Loucy (cell line): ENCODE data around the gene DOCK8.

ENCODE experiments used
- H2AFZ ChIP-seq: fragments of 200-600 bp; sonication (generic); 2 replicates; pipeline ENCODE4 v1.6.0; 2016; ENCODE audit warnings: antibody characterized with exemption, mild to moderate bottlenecking, low read length, moderate library complexity
- H3F3A ChIP-seq: fragments of 200-600 bp; 2 replicates; pipeline ENCODE4 v1.6.0; 2016; ENCODE audit warnings: antibody characterized with exemption, low read depth, mild to moderate bottlenecking
- H3K27me3 ChIP-seq: fragments of 200-600 bp; sonication (generic); 2 replicates; pipeline ENCODE4 v1.6.1; 2014; ENCODE audit warnings: low read length, mild to moderate bottlenecking; ENCODE audit not compliant: insufficient read depth, poor library complexity, severe bottlenecking
- H3K36me3 ChIP-seq: fragments of 200-600 bp; sonication (generic); 2 replicates; pipeline ENCODE4 v1.6.1; 2016; ENCODE audit warnings: low read length; ENCODE audit not compliant: insufficient read depth
- H3K4me1 ChIP-seq: fragments of 200-600 bp; sonication (generic); 2 replicates; pipeline ENCODE4 v1.5.1; 2014; ENCODE audit warnings: low read length, mild to moderate bottlenecking; ENCODE audit not compliant: insufficient read depth, poor library complexity, severe bottlenecking
- H3K4me2 ChIP-seq: fragments of 200-600 bp; sonication (generic); 2 replicates; pipeline ENCODE4 v1.6.0; 2014; ENCODE audit warnings: antibody characterized with exemption, low read length, low read depth, mild to moderate bottlenecking; ENCODE audit not compliant: poor library complexity, severe bottlenecking
- H3K4me3 ChIP-seq: fragments of 200-600 bp; sonication (generic); 2 replicates; pipeline ENCODE4 v1.5.1; 2014; ENCODE audit warnings: low read length, mild to moderate bottlenecking, mixed read lengths; ENCODE audit not compliant: poor library complexity, severe bottlenecking
- H3K79me2 ChIP-seq: fragments of 200-600 bp; sonication (generic); 2 replicates; pipeline ENCODE4 v1.6.1; 2014; ENCODE audit warnings: low read length; ENCODE audit not compliant: insufficient read depth
- H3K9ac ChIP-seq: fragments of 200-600 bp; sonication (generic); 2 replicates; pipeline ENCODE4 v1.6.0; 2014; ENCODE audit warnings: mild to moderate bottlenecking, low read depth, low read length, moderate library complexity; ENCODE audit not compliant: poor library complexity, severe bottlenecking
- H3K9me2 ChIP-seq: fragments of 200-600 bp; sonication (generic); replicated peaks from 2 replicates; pipeline ENCODE4 v1.6.1; 2016; ENCODE audit warnings: low read depth, low read length, mixed read lengths
- H3K9me3 ChIP-seq: fragments of 200-600 bp; sonication (generic); 2 replicates; pipeline ENCODE4 v1.6.1; 2014; ENCODE audit warnings: mild to moderate bottlenecking, antibody characterized with exemption, low read length, low read depth; ENCODE audit not compliant: insufficient read depth
- H4K20me1 ChIP-seq: fragments of 200-600 bp; sonication (generic); 2 replicates; pipeline ENCODE4 v1.6.0; 2014; ENCODE audit warnings: antibody characterized with exemption, low read length, mild to moderate bottlenecking; ENCODE audit not compliant: insufficient read depth, poor library complexity, severe bottlenecking
- CTCF ChIP-seq: fragments of 200-600 bp; sonication (generic); conservative IDR thresholded peaks from 2 replicates; pipeline ENCODE4 v1.5.1; 2014; ENCODE audit warnings: mild to moderate bottlenecking, antibody characterized with exemption, low read length
- EZH2phosphoT487 ChIP-seq: fragments of 200-600 bp; IDR thresholded peaks from 2 replicates; pipeline ENCODE4 v1.6.1; 2018; ENCODE audit warnings: antibody characterized with exemption, mild to moderate bottlenecking, moderate library complexity, borderline replicate concordance

DOCK8 gene

GRCh38 chr9:511861-512260 lies 297.2 kb downstream of the DOCK8 start:
- no peak for TF ChIP-seq EZH2phosphoT487
- TF ChIP-seq CTCF, result no peak
- Histone ChIP-seq H3K9me3 (peaks cover 6% of the 10 kb centered on the region; the same call in 1 of the 2 replicates), H3K9me2 (no peaks in the 10 kb centered on the region), H3K4me2 (no peak overlapping the region), H2AFZ (no peak overlapping the region), H4K20me1 (no peaks in the 10 kb centered on the region), H3K9ac (no peak overlapping the region), H3F3A (no peaks in the 10 kb centered on the region), H3K4me1 (no peaks in the 10 kb centered on the region), H3K4me3 (no peak overlapping the region), H3K79me2 (no peaks in the 10 kb centered on the region), H3K36me3 (no peaks in the 10 kb centered on the region), H3K27me3 (no peaks in the 10 kb centered on the region)

GRCh38 chr9:512555-513272 lies 298.0 kb downstream of the DOCK8 start:
- no peaks in the 10 kb centered on the region for H3F3A ChIP-seq
- no peak overlapping the region for H3K4me3 ChIP-seq
- no peak overlapping the region for H2AFZ ChIP-seq
- H3K36me3 ChIP-seq, result no peaks in the 10 kb centered on the region
- no peak overlapping the region for H3K4me2 ChIP-seq
- H3K9me2 ChIP-seq, result no peaks in the 10 kb centered on the region
- H3K9me3 ChIP-seq, result peaks cover 6% of the 10 kb centered on the region; the same call in 1 of the 2 replicates
- H3K9ac ChIP-seq, result no peak overlapping the region
- TF ChIP-seq EZH2phosphoT487, result no peak
- TF ChIP-seq CTCF, result no peak
- no peaks in the 10 kb centered on the region for H4K20me1 ChIP-seq
- H3K79me2 ChIP-seq, result no peaks in the 10 kb centered on the region
- H3K4me1 ChIP-seq, result no peaks in the 10 kb centered on the region
- H3K27me3 ChIP-seq, result no peaks in the 10 kb centered on the region
